IgD-negative memory B cell (primary cell): Measurements from ENCODE around the gene HIVEP1. TPM values are rescaled to one million over a fixed set of nuclear protein-coding genes. Genes with fewer than 3 reads are reported as not detected.

Source experiments
- polyA plus RNA-seq: library from polyadenylated mRNA; unstranded; fragments of 300-500 nt; fragmentation: Illumina TruSeq; gene quantifications from one replicate; pipeline ENCODE4 v1.2.3, GENCODE V29; 2021

HIVEP1 gene
- polyA plus RNA-seq, 1 donor from 2014 or later, result 14.7 TPM

Other genes with a start within 250 kb of the HIVEP1 start
- 2.2 TPM for gene ADTRP, start 233.5 kb upstream of the HIVEP1 start, polyA plus RNA-seq